NCI-H1417 (cell line): ENCODE measurements around the gene CCL20.
"Not testable (repeated sequence)": the region's sequence is repeated elsewhere in the genome, so short reads cannot be mapped to it uniquely, and the experiment has no call there.

ENCODE experiments used
- DNase-seq, 3 experiments: peaks; one replicate each; lab custom pipeline; 2025; lab: John Stamatoyannopoulos, UW

CCL20 gene

DNA sequence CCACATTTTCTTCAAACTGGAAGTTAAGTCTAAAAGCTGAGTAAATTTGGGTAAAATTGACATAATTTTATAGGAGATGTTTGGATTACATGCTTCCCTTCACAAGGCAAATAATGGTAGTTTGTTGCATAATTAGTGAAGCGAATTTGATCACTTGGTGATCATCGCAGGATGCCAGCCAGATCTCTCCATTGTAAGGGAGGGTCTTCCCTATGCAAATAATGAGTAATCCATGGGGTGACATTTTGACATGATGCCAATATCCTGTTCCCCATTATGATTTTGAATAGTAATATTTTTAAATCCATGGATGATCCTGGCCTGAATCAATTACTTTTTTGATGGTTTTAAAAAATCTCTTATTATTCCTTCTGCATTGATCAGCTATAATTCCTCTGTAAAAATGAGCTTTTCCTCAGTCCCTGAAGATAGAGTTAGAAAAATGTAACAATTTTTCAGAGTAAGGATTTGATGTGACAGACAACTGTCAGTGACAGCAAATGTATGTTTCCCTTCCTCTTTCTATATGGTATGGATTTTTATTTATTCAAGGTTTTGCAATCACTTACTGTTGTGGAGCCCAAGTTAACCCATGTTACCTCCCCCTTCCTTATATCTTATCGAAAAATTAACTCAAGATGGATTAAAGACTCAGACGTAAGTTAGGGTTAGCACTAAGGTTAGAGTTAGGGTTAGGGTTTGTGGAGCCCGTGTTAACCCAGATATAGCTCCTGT, 21.4 kb downstream of the CCL20 start:
- no peak for DNase-seq

DNA sequence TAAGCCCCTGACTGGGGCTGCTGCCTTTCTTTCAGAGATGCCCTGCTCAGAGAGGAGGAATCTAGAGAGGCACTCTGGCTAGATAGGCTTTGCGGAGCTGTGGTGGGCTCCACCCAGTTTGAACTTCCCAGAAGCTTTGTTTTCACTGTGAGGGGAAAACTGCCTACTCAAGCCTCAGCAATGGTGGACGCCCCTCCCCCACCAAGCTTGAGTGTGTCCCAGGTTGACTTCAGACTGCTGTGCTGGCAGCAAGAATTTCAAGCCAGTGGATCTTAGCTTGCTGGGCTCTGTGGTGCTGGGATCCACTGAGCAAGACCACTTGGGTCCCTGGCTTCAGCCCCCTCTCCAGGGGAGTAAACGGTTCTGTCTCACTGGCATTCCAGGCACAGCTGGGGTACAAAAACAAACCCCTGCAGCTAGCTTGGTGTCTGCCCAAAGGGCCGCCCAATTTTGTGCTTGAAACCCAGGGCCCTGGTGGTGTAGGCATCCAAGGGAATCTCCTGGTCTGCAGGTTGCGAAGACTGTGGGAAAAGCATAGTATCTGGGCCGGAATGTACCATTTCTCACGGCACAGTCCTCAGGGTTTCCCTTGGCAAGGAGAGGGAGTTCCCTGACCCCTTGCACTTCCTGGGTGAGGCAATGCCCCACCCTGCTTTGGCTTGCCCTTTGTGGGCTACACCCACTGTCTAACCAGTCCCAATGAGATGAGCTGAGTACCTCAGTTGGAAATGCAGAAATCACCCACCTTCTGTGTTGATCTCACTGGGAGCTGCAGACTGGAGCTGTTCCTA, 25.9 kb downstream of the CCL20 start:
- not testable (repeated sequence) for DNase-seq

- no peak for DNase-seq
These were observed 33.2 kb downstream of the CCL20 start for GRCh38 chr2:227846831-227847230.

GRCh38 chr2:227848146-227848545, 34.5 kb downstream of the CCL20 start:
- no peak for DNase-seq

DNA sequence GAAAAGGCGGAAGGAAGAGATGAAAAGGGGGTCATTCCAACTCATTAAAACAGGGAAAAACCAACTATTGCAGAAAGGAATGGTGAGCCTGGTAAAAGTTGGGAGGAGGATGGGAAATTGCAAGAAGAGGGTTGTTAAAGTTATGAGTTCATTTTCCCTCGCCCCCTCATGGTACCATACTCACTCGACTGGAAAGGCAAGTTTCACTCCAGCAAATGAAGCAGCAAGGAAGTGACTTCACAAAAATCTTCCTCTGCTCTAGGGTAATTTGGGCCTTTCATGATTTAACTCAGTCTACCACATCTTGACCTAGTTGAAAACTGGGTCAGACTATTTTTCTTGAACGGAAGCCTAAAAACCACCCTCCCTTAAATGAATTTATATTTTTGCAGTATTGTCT, 34.9 kb downstream of the CCL20 start:
- peak in 1 of 3 experiments; percentile 4 for DNase-seq

DNA sequence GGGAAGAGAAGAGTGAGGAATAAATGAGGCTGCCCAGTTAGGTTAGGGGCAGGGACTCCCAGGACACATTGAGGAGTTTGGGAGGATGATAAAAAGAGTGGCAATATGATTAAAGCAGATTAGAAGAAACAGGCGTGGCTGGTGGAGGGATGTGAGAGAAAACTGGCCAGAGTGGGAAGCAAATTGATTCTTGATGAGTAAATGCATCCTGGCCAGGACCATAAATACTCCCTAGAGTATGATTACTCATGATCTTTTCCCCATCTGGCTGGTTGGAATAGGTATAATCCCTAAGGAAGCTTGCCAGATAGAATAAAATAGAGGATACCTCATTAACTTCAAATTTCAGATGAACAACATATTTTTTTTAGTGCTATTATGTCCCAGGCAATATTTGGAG, 36.3 kb downstream of the CCL20 start:
- DNase-seq = no peak

DNA sequence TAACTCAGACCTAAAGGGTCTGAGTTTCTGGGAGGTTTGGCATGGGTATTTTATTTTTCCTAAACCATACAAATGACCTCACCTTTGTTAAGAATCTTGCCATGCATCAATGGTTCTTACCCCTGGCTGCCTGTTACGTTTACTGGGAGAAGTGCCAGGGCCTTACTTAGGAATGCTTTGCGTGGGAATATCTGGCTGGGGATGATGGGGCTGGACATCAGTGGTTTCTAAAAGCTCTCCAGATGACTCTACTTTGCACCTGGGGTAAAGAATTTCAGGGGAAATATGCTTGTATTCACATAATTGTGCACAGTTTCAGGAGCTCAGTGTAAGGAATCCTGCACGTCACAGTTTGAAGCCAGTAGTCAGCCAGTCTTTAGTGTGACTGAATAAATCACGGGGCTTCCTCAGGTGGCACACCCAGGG, 39.6 kb downstream of the CCL20 start:
- peak in 1 of 3 experiments; percentile 8 for DNase-seq

DNA sequence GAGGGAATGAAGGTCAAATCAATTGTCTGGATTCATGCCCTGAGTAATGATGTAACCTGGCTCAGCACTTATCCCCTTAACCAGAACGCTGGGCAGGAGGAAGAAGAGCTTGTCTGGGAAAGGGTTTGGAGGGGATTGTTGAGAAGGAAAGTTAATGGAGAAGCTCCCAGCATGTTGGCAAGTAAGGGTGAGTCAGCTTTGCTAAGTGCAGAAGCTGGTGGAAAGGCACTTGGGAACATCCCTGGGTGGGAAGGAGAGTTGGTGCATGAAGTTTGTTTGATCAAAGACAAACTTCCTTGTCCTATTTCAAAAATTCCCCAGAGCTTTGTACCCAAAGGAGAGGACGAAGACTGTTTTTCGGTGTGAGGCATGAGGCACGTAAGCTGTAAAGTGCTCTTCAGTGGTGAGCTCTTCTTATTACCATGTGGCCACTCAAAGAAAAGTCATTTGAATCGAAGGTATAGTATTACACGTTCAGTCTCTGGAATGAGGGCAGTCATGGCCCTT, 40.2 kb downstream of the CCL20 start:
- peak in 1 of 3 experiments; percentile 64 for DNase-seq

DNA sequence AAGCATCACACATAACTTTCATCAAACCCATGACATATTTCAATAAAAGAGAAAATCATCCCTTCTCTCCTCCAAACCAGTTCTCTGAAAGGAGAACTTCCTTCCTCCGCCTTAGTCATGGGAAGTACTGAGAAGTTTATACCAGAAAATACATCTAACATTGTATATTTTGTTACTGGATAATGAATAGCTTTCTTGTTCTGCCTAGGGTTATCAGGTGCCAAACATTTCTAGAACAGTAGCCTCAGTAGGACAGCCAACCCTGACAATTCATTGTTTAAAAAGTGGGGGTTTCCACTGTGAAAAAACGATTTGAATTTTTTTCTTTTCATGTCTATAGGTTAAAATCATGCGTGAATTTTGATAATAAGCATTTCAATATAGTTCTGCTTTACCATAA, 41.8 kb downstream of the CCL20 start:
- no peak for DNase-seq

DNA sequence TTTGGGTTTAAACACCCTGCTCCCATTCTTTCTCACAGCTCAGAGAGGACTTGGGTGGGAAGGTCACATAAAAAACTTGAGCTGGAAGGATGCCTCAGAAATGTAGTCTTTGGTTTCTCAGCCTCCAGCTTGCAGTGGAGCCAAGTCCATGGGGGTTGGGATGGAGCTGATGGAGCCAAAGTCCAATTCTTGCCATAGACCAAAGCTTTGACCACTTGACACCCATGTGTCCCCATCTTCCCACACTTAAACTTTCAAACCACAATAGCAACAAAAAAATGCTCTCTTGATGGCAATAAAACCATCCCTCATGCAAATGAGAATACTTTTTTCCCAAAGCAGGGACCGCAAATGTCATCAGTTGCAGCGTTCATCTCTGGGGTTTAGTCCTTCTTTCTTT, 43.1 kb downstream of the CCL20 start:
- DNase-seq = no peak

- DNase-seq = no peak
These were observed 46.6 kb downstream of the CCL20 start for GRCh38 chr2:227860221-227860641.

- DNase-seq = no peak
These were observed 47.4 kb downstream of the CCL20 start for GRCh38 chr2:227861011-227861410.

DNA sequence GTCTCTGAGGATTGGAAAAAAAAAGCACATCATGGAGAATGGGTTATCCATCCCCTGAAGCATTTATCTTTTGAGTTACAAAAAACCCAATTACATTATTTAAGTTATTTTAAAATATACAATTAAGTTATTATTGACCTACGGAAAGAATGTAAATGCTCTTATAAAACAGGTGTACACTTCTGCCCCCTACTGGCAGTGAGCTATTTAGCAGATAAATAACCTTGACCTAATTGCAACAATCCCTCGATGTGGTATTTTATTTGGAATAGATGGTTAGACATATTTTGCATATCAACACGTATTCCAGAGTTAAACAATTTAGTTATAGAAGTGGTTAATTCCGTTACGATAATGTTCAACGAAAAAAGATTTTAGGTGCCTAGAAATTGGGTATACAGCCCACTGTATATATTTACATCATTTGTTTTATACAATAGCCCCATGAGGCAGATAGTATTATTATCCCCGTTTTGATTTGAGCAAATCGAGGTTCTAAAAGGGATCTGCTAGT, 48.6 kb downstream of the CCL20 start:
- DNase-seq = peak; percentile 6 to 53 (median 36)

GRCh38 chr2:227862741-227863588, 49.3 kb downstream of the CCL20 start:
- no peak for DNase-seq

DNA sequence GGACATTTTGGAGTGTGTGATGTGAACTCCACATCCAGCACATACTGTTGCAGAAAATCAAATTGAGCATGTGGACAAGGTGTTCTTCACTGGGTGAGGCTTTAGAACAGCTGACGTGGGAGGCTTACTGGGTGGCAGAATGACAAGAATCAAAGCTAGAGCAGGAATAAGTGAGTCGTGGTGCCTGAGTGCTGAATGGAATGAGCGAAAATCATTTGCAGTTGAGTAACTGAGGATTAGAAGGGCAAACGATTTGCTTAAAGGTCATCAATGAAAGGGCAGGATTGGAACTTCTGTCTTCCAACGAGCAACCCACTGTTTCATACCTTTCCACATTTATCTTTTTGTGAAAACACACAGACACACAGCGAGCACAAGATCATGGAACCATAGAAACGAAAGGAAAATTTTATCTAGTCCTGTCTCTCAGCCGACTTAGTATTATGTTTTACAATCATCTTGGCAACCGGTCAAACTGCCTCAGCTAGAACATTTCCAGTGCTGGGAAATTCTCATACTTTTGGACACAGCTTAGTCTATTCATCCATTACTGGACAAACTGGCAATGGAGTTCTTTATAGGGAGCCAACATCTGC, 50.6 kb downstream of the CCL20 start:
- no peak for DNase-seq

DNA sequence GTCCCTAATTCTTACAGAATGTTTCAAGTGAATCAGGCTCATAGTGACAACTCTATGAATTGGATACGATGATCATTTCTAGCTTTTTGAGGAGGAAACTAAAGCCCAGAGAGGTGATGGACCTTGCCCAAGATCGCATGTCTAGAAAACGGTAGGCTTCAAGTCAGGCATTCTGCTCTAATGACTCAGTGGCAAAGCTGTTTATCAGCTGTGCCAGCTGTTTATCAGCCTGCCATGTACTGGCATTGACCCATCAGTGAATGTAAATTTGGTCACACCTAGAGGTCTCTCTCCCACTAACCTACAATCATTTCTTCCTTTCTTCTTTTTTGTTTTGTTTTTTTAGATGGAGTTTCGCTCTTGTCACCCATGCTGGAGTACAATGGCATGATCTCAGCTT, 51.6 kb downstream of the CCL20 start:
- no peak for DNase-seq
